H1 (cell line): Measurements from ENCODE around the gene INPP5A.

ENCODE experiments used
- ATF3 ChIP-seq: IDR thresholded peaks from 2 replicates; pipeline ENCODE4 v1.6.1; 2011; ENCODE audit warnings: low read depth, mild to moderate bottlenecking, low read length; ENCODE audit not compliant: insufficient read depth
- CHD2 ChIP-seq: IDR thresholded peaks from 2 replicates; pipeline ENCODE4 v1.6.1; 2012; ENCODE audit warnings: low read length, improper control_type of control experiment
- CTCF ChIP-seq, 3 experiments: IDR thresholded peaks; 1 replicate in 2 of 3; 2 replicates in 1 of 3; pipeline versions ENCODE4 v1.5.1 to v1.6.1; 2011; ENCODE audit warnings: low read length in 3 of 3, mild to moderate bottlenecking in 3 of 3, inconsistent platforms in 2 of 3, low read depth in 1 of 3, moderate library complexity in 1 of 3; ENCODE audit not compliant: insufficient read depth in 1 of 3; ENCODE audit errors: control extremely low read depth in 1 of 3
- EZH2 ChIP-seq: fragments of 200-600 bp; sonication (generic); IDR thresholded peaks from 2 replicates; pipeline ENCODE4 v1.7.1; 2012; ENCODE audit warnings: low read depth, mild to moderate bottlenecking, moderate library complexity, low read length, inconsistent platforms; ENCODE audit not compliant: severe bottlenecking
- GABPA ChIP-seq: IDR thresholded peaks from 2 replicates; pipeline ENCODE4 v1.6.1; 2011; ENCODE audit warnings: mild to moderate bottlenecking, low read length, moderate library complexity, borderline replicate concordance; ENCODE audit not compliant: insufficient read depth
- MAX ChIP-seq: IDR thresholded peaks from 2 replicates; pipeline ENCODE4 v1.6.1; 2012; ENCODE audit warnings: inconsistent platforms
- POU5F1 ChIP-seq: IDR thresholded peaks from 2 replicates; pipeline ENCODE4 v1.6.1; 2011; ENCODE audit warnings: low read depth, mild to moderate bottlenecking, low read length, moderate library complexity
- SRF ChIP-seq: IDR thresholded peaks from 2 replicates; pipeline ENCODE4 v1.6.1; 2011; ENCODE audit warnings: mild to moderate bottlenecking, low read depth, low read length, moderate library complexity
- USF2 ChIP-seq: IDR thresholded peaks from 2 replicates; pipeline ENCODE4 v1.6.1; 2011; ENCODE audit warnings: low read length, improper control_type of control experiment

- TF ChIP-seq CTCF (IDR thresholded peaks at IDR 0.05; ENCODE audit: control extremely low read depth in 1 of 3, insufficient read depth in 1 of 3, low read depth in 1 of 3, low read length in 3 of 3): no peak
- no peak for TF ChIP-seq USF2
- no peak for TF ChIP-seq GABPA
- TF ChIP-seq POU5F1: no peak
- no peak for TF ChIP-seq MAX
- TF ChIP-seq ATF3: no peak
- TF ChIP-seq SRF: no peak
- no peak for TF ChIP-seq EZH2
- TF ChIP-seq CHD2: no peak
Measured at GRCh38 chr10:132493756-132494290, 43.8 kb upstream of the INPP5A start.
